Activated T-cell treated with anti-CD3 and anti-CD28 coated beads, Interleukin-2, amount 50 U/mL, for 1 hour (primary cell): ENCODE data around the gene ACSS1.

Source experiments
- DNase-seq: peaks from one replicate; pipeline ENCODE4 v3.0.0-alpha.2; 2020

ACSS1 gene

DNA sequence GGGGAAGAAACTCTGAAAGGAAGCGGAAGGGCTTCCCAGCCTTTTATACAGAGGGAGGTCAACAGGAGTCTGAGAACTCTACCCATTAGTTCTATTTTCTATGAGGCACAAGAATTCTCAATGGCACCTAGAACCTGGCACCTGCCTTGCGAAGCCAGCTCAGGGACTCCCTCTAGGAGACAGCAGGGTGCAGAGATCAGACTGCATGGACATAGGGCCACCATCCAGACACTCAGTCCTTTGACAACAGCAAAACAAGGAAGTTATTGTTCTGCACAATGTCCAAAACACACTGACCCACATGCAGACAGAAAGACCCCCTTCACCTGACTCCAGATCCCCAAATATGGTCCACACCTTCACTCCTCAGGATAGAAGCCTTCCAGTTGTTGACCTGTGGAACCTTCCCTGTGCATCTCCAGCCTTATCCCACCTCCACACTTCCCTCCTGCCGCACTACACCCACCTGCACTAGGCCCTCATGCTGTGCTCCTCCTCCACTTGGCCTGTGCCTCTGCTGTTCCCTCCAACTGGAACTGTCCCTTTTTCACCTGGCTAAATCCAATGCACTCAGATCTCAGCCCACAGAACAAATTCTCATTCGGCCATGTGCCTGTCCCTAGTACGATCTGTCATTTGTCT lies 27.8 kb downstream of the ACSS1 start:
- DNase-seq = no peak

DNA sequence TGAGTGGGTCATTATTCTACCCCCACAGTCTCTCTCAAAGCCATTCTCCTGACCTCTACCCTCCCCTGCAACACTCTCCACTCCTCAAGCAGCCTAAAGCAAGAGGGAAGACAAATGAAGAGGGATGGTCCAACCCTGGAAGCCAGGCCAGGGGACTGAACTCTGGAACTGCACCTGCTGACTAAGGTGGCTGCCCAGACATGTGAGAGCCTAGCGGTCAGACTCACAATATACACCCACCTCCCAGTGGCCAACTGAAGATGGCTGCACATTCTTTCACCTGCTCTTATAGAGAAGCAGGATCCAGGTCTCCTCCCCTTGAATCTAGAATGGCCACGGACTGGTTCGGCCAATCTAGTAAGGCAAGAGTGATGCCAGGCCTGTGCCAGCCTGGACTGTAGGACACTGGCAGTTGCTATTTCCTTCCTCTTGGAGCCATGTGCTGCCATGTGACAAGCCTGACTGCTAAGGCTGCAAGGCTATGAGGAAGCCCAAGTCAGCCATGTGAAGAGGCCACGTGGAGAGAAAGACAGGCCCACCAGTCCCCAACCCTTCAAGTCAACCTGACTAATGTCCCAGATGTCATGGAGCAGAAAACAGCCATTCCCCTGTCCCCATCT lies 31.8 kb downstream of the ACSS1 start:
- no peak for DNase-seq

DNA sequence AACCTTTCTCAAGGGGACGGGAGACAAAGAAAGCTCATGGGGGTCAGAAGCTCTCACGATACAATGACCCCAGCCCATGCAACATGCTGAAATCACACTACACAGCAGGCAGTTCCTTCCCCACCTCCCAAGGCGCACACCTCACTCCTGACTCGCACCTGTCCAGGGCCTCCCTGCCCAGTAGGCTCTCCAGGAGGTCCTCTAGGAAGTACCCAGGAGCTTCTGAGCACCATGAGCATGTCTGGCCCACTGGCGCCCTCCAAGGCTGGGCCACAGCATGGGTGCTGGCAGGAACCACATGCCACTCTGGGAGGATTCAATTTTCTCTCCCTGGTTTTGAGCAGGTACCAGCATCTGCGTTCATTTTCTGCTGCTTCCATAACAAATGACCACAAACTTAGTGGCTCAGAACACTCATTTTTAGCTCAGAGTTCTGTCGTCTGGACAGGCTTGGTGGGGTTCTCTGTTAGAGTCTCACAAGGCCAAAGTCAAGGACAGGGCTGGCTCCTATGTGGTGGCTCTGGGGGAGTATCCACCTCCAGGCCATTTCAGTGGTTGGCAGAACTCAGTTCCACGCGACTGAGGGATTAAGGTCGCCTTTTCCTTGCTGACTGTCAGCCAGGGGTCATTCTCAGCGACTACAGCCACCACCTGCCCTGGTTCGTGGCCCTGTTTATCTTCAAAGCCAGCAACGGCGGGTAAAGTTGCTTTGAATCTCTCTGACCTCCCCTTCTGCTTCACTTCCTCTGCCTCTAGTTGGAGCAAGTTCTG lies 32.7 kb downstream of the ACSS1 start:
- DNase-seq = no peak

DNA sequence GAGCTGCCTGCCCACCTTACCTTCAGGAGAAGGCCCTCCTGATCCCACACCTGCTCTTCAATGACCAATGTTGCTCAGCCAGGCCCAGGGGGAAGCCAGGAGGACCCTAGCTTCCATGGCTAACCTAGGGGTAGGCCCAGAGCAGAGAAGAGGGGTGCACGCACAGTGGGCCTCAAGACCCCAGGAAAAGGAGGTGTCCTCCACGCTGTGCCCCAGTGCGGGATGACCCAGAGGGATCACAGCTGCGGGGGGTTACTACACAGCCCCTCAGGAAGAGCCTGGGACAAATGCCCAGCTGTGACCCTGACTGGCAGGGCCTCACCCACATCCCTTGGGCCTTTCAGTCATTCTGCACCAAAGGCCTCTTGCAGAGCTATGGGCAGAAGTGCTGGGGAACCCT lies 33.8 kb downstream of the ACSS1 start:
- no peak for DNase-seq

DNA sequence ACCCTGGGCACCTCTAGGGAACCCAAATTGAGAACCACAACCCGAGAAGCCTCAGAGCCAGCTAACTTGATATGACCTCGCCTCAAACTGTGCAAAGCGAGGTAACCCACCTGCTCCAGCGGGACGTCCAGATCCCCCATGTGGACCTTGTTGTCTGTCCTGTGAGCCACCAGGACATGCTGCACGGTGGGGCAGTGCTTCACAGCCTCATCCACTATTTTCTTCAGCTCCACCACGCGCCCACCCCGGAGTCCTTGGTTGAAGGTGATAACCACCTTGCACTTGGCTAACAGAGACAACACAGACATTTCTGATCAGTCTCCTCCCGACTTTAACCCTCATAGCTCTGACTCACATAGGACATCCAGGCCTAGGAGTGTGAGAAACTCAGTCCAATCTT lies 34.6 kb downstream of the ACSS1 start:
- DNase-seq = no peak

DNA sequence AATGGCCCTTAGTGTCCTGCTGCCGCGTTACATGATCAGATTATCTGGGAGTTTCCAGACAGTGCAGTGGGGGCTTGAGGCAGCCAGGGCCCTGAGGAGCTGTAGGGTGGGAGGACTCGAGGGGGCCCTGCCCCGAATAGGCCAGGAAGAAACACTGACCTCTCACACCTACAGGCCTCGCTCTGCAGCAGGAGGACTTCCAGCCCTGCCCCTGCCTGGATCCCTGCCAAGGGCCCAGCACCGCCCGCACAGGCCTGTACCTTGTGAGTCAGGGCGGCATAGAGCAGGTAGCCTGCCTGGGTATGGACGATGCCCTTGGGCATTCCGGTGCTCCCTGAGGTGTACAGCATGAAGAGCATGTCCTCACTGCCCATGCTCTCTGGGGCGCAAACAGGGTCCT lies 35.3 kb downstream of the ACSS1 start:
- peak; percentile 4 for DNase-seq

DNA sequence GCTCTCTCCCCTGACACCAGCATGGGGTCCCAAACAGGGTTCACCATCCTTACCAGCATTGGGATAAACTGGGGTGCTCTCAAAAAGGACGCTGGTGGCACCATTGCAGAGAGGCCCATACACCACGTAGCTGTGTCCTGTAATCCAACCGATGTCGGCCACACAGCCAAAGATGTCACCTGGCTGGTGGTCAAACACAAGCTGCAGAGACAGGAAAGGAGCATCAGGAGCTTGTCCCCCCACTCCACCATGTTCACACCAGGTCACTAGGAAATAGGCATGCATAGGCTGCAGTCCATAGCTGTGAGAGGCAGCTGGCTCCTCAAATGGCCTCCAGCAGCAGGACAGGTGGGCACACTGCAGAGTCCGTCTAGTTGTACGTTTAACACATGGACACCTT lies 36.6 kb downstream of the ACSS1 start:
- no peak for DNase-seq

DNA sequence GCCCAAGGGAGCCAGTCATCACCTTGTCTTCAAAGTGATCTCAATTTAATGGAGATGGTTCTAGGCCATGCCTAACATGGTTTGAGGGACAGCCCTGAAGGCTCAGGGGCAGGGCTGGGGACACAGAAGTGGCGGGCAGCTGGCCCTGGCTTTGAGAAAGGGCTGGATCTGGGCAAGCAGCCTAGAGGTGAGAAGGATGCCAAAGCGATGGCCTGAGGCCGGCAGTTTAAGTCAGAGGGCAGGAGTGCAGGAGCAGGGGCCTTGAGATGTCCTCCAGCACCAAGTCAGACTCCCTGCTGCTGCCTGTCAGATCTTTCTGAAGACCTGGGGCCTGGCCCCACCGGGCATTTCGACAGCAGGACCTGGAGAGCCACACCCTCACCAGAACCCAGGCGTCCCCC lies 37.0 kb downstream of the ACSS1 start:
- no peak for DNase-seq

DNA sequence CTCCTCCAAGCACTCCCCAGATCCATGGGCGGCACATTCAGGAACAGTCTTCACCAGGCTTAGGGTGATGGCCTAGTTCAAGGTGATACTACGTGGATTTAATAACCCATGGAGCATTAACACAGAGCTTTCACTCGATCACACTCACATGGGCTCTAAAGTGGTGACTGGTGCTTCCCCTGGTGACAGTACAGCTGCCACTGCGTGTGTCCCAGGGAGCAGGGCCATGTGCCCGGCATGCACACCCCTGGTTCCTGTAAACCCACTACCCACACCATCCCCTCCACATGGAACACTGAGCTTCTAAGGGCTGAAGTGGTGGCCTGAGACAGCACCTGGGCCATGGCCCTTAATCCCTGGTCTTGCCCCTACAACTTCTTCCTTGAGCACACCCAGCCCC lies 37.6 kb downstream of the ACSS1 start:
- DNase-seq = no peak

DNA sequence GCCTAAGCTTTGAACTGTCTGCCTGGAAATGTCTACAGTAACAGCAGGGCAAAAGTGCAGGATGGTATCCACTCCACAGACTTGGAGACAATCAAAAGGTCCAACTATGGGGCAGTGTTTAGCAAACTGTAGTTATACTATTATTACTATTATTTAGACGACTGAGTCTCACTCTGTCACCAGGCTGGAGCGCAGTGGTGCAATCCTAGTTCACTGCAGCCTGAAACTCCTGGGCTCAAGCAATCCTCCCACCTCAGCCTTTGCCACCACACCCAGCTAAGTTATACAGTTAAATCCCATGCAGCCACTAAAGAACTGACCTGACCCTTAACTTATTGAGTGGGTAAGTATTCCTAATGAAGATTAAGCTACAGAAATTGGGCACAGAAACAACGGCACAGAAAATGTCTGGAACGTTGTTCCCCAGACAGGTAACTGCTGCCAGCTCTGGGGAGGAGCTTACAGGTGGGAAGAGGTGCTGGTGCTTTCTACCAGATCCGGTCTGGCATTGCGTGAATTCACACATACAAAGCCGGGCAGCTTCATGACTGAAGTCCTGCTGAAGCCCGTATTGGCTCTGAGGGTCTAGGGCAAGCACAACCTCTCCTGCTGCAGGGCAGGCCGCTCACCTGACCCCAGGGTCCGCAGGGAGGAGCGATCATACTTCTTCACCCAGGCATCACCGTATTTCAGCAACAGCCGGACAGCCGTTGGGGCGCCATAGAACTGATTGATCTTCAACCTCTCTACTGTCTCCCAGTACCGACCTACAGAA lies 38.4 kb downstream of the ACSS1 start:
- DNase-seq = no peak

DNA sequence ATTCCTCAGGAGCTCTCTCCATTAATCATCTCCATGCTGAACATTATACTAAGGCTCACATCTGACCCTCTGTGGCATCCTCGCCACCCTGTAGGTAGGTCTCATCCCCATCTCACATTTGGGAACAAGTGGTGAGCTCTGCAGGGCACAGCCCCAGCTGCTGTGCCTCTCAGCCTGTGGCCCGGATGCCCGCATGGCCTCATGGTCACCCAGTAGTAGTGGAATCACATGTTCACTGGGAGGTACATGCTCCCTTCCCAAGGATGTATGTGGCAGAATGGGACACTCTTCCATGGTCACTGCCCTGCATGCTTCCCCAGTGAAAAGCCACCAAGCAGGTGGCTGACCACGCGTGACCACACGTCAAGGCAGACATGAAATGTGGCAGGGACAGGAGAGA lies 39.1 kb downstream of the ACSS1 start:
- no peak for DNase-seq

DNA sequence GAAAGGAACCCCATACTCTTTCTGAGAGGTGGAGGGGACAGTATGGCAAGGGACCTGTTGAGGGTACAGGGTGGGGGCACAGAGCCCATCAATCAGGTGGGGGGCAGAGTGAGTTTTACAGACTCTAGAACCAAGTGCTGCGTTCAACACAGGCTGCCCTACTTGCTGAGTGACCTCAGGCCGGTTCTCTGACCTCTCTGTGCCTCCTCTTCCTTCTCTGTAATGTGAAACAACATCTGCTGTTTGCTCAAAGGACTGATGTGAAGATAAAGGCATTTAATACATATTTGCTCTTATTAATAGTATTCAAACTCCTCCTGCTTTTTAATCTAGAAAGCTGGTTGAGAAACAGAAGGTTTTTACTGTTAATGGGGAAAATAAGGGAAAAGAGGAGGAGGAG lies 39.5 kb downstream of the ACSS1 start:
- DNase-seq = no peak

DNA sequence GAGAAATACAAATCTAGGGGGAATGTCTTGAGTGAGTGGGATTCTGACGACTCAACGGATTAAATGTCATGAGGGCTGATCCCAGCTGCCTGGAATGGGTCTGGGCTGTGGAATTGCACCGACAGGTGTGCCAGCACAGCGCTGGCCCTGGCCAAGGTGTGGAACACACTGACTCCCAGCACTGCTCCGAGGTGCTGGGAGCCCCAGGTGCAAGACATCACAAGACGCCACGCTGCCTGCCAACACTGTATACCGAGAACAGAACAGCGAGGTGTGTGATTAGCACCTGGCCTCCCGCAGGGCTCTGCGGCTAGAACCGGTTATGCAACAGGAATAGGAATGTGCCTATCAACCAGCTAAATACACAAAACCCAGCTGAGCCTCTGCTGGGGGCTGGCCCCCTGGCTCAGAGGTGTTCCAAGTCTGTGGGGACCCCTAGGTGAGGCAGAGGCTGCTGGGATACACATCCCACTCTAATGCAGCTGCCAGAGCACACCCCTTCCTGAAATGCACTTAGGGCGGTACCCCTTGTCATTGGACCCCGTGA lies 40.6 kb downstream of the ACSS1 start:
- DNase-seq = no peak

DNA sequence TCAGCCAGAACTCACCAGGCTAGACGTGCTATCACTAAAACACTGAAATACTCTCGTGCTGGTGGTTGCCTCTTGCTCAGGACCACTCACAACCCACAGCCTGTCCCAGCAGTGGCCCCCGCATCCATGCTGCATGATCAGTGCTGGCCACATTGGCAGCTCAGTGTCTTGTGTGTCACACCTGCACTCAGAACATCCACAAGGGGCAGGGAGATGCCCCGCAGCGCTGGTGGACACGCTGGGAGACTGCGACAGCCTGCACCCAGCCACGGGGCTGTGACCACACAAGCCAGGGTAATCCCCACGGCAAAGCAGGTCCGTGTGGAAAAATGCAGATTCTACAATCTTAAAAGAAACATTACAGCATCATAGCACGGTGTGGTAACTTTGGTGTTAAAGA lies 41.5 kb downstream of the ACSS1 start:
- peak; percentile 8 for DNase-seq

DNA sequence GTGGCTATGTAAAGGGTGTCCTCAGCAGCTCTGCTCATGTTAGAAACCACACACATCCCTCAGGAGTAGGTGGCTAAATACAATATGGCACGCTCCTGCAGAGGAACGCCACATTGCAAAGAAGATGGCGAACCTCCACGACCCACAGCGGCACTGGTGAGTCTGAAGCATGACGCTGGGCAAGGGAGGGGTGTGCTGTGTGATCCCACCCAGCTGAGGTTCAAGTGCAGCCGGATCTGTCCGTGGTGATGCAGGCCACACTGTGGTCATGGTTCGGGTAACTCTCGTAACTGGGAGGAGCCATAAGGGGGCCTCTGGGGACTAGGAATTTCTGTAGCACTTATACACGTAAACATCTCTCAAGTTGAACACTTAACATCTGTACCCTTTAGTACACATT lies 42.0 kb downstream of the ACSS1 start:
- peak; percentile 11 for DNase-seq

DNA sequence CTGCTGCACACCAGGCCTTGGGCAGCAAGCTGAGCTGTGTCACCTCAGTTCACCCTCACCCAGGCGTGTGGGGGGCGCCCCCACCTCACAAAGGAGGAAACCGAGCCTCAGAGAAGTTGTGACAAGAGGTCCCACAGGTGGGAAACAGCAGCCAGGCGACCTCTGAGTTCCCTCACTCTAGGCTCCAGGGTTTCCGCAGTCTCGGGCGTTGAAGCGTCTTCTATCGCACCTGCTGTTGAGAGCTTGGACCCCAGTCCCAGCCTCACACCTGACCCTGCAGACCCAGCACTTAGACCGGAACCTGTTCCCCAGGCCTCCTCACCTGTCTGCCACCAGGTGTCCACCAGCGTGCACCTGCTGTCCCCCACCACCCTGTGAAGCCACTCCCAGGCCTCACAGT lies 43.1 kb downstream of the ACSS1 start:
- peak; percentile 8 for DNase-seq

DNA sequence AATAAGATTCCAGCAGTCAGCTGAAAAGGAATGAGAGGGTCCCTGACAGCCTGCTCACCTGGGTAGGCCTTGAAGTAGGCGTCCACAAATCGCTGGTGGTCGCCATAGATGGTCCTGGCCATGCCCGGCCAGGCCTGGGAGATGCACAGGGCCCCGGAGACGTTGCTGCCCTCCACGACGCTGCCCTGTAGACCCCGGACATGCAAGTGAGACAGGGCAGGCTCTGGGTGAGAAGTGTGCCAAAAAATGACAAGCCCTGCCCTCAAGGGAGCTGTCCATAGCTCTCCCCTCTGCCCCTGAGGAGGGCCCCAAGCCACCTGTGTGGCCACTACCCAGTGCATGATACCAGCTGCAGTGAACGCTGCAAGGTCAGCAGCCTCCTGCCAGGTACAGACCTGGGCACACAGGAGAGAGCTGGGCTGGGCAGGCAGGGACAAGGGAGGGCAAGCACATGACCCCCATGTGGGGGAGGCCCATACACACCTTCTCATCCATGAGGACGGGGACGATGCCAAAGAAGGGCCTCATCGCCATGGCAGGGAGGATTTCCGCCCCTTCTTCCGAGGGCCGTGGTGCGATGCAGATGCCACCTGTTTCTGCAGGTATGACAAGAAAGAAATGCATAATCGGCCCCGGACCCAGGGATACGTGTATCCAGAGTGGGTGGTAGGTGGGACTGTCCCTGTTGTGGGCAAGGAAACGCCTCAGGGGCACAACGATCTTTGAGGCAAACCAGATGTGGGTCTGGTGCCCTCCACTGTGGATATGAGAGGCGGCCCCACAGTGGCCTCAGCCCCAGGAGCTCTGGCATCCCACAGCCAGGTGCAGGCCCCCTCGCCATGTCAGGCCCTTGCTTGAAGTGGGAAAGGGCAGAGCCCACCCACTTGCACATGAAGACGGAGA lies 44.2 kb downstream of the ACSS1 start:
- DNase-seq = peak; percentile 13

DNA sequence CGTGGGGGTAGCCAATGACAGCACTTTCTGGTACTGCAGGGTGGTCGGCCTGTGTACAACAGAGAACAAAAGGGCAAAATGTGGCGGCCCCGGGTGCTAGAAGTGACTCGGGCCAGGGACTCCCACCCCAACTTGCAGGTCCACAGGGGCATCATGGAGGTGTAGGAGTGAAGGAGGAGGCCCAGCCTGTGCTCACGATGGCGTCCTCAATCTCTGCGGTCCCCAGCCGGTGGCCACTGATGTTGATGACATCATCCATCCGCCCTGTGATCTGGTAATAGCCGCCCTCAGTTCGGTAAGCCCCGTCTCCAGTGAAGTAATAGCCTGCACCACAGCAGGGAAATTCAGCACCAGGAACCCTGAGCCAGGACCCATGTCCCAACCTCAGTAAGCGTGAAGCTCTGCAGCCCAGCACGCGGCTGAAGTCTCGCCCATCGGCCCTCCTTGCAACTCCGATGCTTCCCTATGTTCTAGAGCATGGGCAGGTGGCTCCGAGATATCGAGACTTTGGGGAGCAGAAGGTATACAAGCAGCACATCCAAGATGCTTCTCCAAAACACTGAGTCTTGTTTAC lies 45.2 kb downstream of the ACSS1 start:
- peak; percentile 9 for DNase-seq

DNA sequence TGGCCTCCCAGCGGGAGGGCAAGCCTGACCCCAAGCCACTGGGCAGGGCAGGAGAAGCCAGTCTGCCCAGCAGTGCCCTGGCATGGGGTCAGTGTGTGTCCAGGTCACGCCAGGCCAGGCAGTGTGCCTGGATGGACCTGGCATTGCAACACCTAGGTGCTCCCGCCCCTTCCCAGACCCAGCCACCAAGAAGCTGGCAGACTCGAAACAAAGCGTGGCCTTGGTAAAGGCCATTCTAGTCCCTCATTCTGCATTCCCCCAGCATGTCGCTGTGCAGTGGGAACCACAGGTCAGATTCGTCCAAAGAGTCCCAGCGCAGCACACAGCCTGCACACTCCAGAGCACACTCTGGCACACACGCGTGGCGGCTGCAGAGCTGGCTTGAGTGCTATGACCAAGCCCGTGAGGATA lies 46.1 kb downstream of the ACSS1 start:
- DNase-seq = peak; percentile 4

DNA sequence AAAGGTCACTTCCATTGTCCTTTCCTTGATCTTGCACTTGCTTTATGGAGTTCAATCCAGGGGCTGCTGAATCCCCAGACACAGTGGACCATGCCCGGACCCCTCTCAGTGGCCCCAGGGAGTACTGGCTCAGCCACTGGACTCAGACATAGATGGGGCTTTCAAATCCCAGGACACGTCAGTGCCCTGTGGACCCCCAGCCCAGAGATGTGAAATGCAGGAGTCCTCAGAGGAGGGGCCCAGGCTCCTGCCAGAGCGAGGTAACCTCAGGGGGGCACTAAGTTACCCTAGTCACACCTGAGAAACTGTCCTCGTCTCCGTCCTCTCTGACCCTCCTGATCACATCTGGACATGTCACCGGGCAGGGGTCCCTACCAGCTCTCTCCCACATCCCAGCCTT lies 46.7 kb downstream of the ACSS1 start:
- DNase-seq = peak; percentile 11

DNA sequence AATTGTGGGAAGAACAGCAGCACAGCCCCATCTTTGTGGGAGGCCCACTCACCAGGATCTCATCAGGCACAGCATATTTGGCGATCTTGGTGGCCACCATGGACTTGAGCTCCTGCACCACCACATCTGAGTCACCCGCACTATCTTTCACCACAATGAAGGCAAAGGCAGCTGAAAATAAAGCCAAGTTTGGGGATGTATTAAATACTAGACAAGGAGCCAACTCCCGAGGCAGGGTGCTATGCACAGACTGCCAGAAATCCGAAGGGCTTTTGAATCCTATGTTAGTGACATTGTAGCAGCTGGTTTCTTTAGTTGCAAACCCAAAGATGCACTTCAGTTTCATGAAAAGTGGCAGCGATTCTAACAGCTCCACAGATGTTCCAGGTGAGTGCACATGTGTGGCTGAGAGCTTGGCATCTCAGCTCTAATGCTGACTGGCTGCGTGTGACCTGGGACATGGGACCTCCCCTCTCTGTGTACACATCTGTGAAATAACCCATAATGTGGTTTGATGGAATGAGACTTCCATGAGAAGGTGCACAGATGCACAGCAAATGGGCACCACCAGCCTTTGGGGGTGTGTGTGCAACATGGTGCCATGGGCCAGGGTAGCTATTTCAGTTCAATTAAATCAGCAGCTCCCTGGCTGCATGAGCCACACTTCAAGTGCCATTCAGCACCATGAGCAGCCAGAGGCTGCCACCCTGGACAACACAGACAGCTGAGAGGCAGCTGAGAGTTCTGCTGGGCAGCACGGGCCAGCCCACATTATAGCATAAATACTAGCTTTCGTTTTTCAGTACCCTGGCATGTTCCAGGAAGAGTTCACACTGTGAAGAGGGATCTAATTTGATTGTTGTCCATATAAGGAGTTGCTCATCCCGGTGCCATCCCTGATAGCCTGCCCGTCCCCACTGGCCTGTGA lies 48.5 kb downstream of the ACSS1 start:
- DNase-seq = peak; percentile 5
